A673 (cell line): ENCODE data around the gene SLX4.

ENCODE experiments used
- EZH2 ChIP-seq: fragments of 200-600 bp; sonication (generic); IDR thresholded peaks from 2 replicates; pipeline ENCODE4 v1.6.1; 2017; ENCODE audit warnings: borderline replicate concordance, low read depth, mild to moderate bottlenecking, mixed read lengths, antibody characterized with exemption, low read length; ENCODE audit not compliant: poor library complexity, severe bottlenecking
- TF ChIP-seq, protein P1 (sequence below): fragments of 300-800, 200-600 bp; sonication (generic); conservative IDR thresholded peaks from 2 replicates; pipeline ENCODE4 v1.5.1; 2017; ENCODE audit warnings: low read depth, mild to moderate bottlenecking, antibody characterized with exemption, low read length, moderate library complexity, mixed read lengths

DNA sequence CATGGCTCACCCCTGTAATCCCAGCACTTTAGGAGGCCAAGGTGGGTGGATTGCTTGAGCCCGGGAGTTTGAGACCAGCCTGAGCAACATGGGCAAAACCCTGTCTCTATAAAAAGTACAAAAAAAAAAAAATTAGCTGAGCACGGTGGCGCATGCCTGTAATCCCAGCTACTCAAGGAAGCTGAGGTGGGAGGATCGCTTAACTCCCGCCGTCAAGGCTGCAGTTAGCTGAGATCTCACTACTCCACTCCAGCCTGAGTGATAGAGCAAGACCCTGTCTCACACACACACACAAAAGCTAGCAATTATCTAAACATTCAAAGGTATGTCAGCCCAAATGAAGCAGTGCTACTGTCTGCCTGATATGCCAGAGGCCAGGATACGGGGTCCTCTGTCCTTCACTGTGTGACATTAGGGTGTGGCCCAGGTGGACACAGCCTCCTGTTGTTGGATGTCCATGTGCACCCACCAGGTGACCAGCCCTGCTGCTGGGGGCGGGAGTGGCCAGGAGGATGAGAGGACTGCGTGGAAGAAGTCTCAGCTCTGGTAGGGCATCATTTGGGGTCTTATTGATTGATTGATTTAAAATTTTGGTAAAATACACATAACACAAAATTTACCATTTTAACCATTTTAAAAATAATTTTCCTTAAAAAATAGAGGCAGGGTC, 38.1 kb downstream of the SLX4 start:
- no peak for TF ChIP-seq EZH2
- TF ChIP-seq, protein P1, sequence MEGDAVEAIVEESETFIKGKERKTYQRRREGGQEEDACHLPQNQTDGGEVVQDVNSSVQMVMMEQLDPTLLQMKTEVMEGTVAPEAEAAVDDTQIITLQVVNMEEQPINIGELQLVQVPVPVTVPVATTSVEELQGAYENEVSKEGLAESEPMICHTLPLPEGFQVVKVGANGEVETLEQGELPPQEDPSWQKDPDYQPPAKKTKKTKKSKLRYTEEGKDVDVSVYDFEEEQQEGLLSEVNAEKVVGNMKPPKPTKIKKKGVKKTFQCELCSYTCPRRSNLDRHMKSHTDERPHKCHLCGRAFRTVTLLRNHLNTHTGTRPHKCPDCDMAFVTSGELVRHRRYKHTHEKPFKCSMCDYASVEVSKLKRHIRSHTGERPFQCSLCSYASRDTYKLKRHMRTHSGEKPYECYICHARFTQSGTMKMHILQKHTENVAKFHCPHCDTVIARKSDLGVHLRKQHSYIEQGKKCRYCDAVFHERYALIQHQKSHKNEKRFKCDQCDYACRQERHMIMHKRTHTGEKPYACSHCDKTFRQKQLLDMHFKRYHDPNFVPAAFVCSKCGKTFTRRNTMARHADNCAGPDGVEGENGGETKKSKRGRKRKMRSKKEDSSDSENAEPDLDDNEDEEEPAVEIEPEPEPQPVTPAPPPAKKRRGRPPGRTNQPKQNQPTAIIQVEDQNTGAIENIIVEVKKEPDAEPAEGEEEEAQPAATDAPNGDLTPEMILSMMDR = no peak
